GM13977 (cell line): ENCODE measurements around the gene SRRM3.

Experiments
- DNase-seq: peaks from one replicate; pipeline ENCODE4 v3.0.0; 2012; ENCODE audit warnings: low spot score
- CTCF ChIP-seq: IDR thresholded peaks from 2 replicates; pipeline ENCODE4 v1.5.1; 2012; ENCODE audit warnings: mild to moderate bottlenecking, control low read depth; ENCODE audit not compliant: insufficient read depth; ENCODE audit errors: extremely low read depth, missing control alignments
- in situ Hi-C: fragments of 300-500 bp; cut with MboI; formaldehyde crosslinking; loops from one replicate; pipeline ENCODE4 v1.12.0; 2022; ENCODE audit warnings: low sequenced_read_pairs, low pct_unique_long_range_greater_than_20kb, mixed read lengths, inconsistent platforms; ENCODE audit not compliant: unreplicated experiment

Gene SRRM3

GRCh38 chr7:76272851-76273497 lies 71.3 kb downstream of the SRRM3 start:
- TF ChIP-seq CTCF = no peak
- DNase-seq = peak; percentile 60
- in situ Hi-C loops = no loop called here

GRCh38 chr7:76273503-76273902 lies 71.8 kb downstream of the SRRM3 start:
- in situ Hi-C loops = no loop called here
- no peak for TF ChIP-seq CTCF
- DNase-seq = no peak

DNA sequence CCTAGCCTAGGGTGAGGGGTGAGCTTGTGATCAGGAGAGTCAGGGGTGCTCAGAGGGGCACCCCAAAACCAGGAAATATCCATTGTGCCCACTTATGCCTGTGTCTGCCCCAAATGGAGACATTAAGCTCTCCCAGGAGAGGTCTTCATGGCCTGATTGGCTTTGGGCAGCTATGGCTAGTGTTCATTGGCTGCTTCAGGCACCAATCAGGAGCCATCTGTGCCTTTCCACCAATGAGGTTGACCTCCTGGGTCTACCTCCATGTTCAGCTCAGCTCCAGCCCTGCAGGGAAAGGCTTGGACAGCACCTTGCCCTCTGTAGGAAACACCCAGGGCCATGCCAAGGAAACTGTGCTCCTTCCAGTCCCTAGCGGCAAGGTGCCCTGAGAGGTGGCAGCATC lies 76.8 kb downstream of the SRRM3 start:
- no peak for TF ChIP-seq CTCF
- DNase-seq = no peak
- in situ Hi-C loops = no loop called here

- no peak for DNase-seq
- in situ Hi-C loops = no loop called here
- no peak for TF ChIP-seq CTCF
Measured at GRCh38 chr7:76280408-76280807, 78.7 kb downstream of the SRRM3 start.

GRCh38 chr7:76281006-76281705 lies 79.5 kb downstream of the SRRM3 start:
- no peak for TF ChIP-seq CTCF
- in situ Hi-C loops = no loop called here
- no peak for DNase-seq

DNA sequence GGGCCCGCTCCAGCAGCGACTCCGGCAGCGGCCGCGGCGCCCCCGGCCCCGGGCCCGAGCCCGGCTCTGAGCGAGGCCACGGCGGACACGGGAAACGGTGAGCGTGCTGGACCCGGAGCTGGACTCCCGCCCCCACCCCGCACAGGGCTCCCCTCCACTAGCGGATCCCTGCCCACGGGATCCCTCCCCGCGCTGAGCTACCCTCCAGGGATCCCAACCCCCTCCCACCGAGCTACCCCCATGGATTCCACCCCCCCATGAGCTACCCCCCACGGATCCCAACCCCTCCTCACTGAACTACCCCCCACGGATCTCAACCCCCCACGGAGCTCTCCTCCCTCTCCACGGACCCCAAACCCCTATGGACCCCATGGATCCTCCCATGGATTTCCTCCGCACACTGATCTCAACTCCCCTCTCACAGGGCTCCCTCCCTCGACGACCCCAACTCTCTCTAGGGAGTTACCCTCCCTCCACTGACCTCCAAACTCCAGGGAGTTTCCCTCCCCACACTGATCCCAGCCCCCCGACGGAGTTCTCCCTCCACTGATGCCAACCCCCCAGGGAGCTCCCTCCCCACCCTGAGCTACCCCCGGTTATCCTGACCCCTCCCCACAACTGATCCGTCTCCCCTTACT lies 80.1 kb downstream of the SRRM3 start:
- no peak for DNase-seq
- no peak for TF ChIP-seq CTCF
- in situ Hi-C loops = no loop called here
